HepG2 (cell line): ENCODE data around the gene UBE2R2. TPM values are rescaled to one million over a fixed set of nuclear protein-coding genes. Genes with fewer than 3 reads are reported as not detected.

Experiments used
- ARID4A ChIP-seq: sonication (generic); formaldehyde crosslinking; IDR thresholded peaks from 2 replicates; pipeline ENCODE4 v1.5.0; 2020; ENCODE audit warnings: mild to moderate bottlenecking, missing genetic modification reagents, borderline replicate concordance
- ASH2L ChIP-seq: fragments of 300-600, 200-600 bp; sonication (generic); IDR thresholded peaks from 2 replicates; pipeline ENCODE4 v1.7.0; 2017; ENCODE audit warnings: low read depth, mild to moderate bottlenecking, moderate library complexity, mixed read lengths, low read length; ENCODE audit not compliant: insufficient read length
- CHCHD3 ChIP-seq: sonication (generic); formaldehyde crosslinking; IDR thresholded peaks from 2 replicates; pipeline ENCODE4 v1.8.0; 2022; ENCODE audit warnings: mild to moderate bottlenecking, missing genetic modification reagents, moderate library complexity
- GABPB1 ChIP-seq: IDR thresholded peaks from 2 replicates; pipeline ENCODE4 v1.6.1; 2016; ENCODE audit warnings: mild to moderate bottlenecking, missing genetic modification reagents, moderate library complexity, missing compliant biosample characterization
- HNRNPLL ChIP-seq: fragments of 200-400 bp; formaldehyde crosslinking; IDR thresholded peaks from 2 replicates; pipeline ENCODE4 v1.6.1; 2017; ENCODE audit warnings: mild to moderate bottlenecking, low read depth, low read length; ENCODE audit not compliant: poor library complexity, severe bottlenecking
- HOXA3 ChIP-seq: sonication (generic); formaldehyde crosslinking; IDR thresholded peaks from 2 replicates; pipeline ENCODE4 v1.5.0; 2020; ENCODE audit warnings: missing genetic modification reagents
- HOXA9 ChIP-seq: sonication (generic); formaldehyde crosslinking; IDR thresholded peaks from 2 replicates; pipeline ENCODE4 v1.8.1; 2022; ENCODE audit warnings: missing genetic modification reagents, mild to moderate bottlenecking, moderate library complexity, borderline replicate concordance
- KDM2A ChIP-seq: sonication (generic); formaldehyde crosslinking; IDR thresholded peaks from 2 replicates; pipeline ENCODE4 v1.4.0; 2020; ENCODE audit warnings: low read depth, missing genetic modification reagents, borderline replicate concordance
- MAZ ChIP-seq, 2 experiments: sonication (generic) in 1 of 2; formaldehyde crosslinking in 1 of 2; IDR thresholded peaks; 2 replicates each; pipeline versions ENCODE4 v1.5.0 to v1.6.1; 2012 to 2020; ENCODE audit warnings: low read depth in 2 of 2, mild to moderate bottlenecking in 2 of 2, borderline replicate concordance in 1 of 2, improper control_type of control experiment in 1 of 2, low read length in 1 of 2, missing genetic modification reagents in 1 of 2, moderate library complexity in 1 of 2
- PCBP1 ChIP-seq: fragments of 200-400 bp; formaldehyde crosslinking; IDR thresholded peaks from 2 replicates; pipeline ENCODE4 v1.6.1; 2017; ENCODE audit warnings: mild to moderate bottlenecking, low read depth, low read length, borderline replicate concordance
- PHF8 ChIP-seq: sonication (generic); formaldehyde crosslinking; IDR thresholded peaks from 2 replicates; pipeline ENCODE4 v1.5.0; 2020; ENCODE audit warnings: missing genetic modification reagents
- POLR2G ChIP-seq: fragments of 200-400 bp; formaldehyde crosslinking; IDR thresholded peaks from 2 replicates; pipeline ENCODE4 v1.6.1; 2018; ENCODE audit warnings: mild to moderate bottlenecking, low read depth, low read length, moderate library complexity
- SIN3A ChIP-seq: IDR thresholded peaks from 2 replicates; pipeline ENCODE4 v1.6.1; 2011; ENCODE audit warnings: low read depth, mild to moderate bottlenecking, control low read depth, low read length, borderline replicate concordance
- SP5 ChIP-seq: IDR thresholded peaks from 2 replicates; pipeline ENCODE4 v1.6.1; 2016; ENCODE audit warnings: low read depth, borderline replicate concordance
- SRSF1 ChIP-seq: fragments of 200-400 bp; formaldehyde crosslinking; optimal IDR thresholded peaks from 2 replicates; pipeline ENCODE3; 2017; ENCODE audit warnings: mild to moderate bottlenecking, low read depth, low read length, moderate library complexity
- ZFX ChIP-seq: sonication (generic); formaldehyde crosslinking; IDR thresholded peaks from 2 replicates; pipeline ENCODE4 v1.4.0; 2020; ENCODE audit warnings: mild to moderate bottlenecking, low read depth, missing genetic modification reagents, moderate library complexity
- ZFY ChIP-seq: sonication (generic); formaldehyde crosslinking; IDR thresholded peaks from 2 replicates; pipeline ENCODE4 v1.4.0; 2020; ENCODE audit warnings: missing genetic modification reagents
- ZNF44 ChIP-seq: sonication (generic); formaldehyde crosslinking; IDR thresholded peaks from 2 replicates; pipeline ENCODE4 v1.5.1; 2020; ENCODE audit warnings: mild to moderate bottlenecking, missing genetic modification reagents
- ZNF607 ChIP-seq: sonication (generic); formaldehyde crosslinking; IDR thresholded peaks from 2 replicates; pipeline ENCODE4 v1.5.1; 2020; ENCODE audit warnings: missing genetic modification reagents, mild to moderate bottlenecking, borderline replicate concordance
- ZNF747 ChIP-seq: sonication (generic); formaldehyde crosslinking; IDR thresholded peaks from 2 replicates; pipeline ENCODE4 v1.8.1; 2023; ENCODE audit warnings: missing genetic modification reagents, mild to moderate bottlenecking, borderline replicate concordance
- polyA plus RNA-seq, 8 experiments: library from polyadenylated mRNA; depleted of rRNA in 3 of 8; stranded (reverse) in 7 of 8; unstranded in 1 of 8; fragments of >200 nt; fragmentation: Illumina TruSeq in 4 of 8; extraction: Trizol in 4 of 8; gene quantifications; 2 replicates each; pipeline versions ENCODE4 v1.2.1 to v1.2.3, GENCODE V29; 2011 to 2016; ENCODE audit warnings: low read depth in 4 of 8, missing spikeins in 1 of 8, mixed read lengths in 1 of 8; ENCODE audit not compliant: insufficient read depth in 1 of 8
- total RNA-seq, 5 experiments: library from RNA; depleted of rRNA; stranded (reverse); fragments of >200 nt; fragmentation: Illumina TruSeq; extraction: Trizol; gene quantifications; 2 replicates each; pipeline ENCODE4 v1.2.3, GENCODE V29; 2016; ENCODE audit warnings: low read depth in 1 of 5
- TF ChIP-seq, protein P1 (sequence below): sonication (generic); formaldehyde crosslinking; IDR thresholded peaks from 2 replicates; pipeline ENCODE4 v1.8.1; 2022; ENCODE audit warnings: low read depth, mild to moderate bottlenecking, missing genetic modification reagents

UBE2R2 gene
- total and polyA plus RNA-seq, 2 of the 13 experiments (the other 11 are each of a cell fraction or from before 2014, with no cell fraction given), result 14.8 to 20.9 TPM

- TF ChIP-seq, protein P1, sequence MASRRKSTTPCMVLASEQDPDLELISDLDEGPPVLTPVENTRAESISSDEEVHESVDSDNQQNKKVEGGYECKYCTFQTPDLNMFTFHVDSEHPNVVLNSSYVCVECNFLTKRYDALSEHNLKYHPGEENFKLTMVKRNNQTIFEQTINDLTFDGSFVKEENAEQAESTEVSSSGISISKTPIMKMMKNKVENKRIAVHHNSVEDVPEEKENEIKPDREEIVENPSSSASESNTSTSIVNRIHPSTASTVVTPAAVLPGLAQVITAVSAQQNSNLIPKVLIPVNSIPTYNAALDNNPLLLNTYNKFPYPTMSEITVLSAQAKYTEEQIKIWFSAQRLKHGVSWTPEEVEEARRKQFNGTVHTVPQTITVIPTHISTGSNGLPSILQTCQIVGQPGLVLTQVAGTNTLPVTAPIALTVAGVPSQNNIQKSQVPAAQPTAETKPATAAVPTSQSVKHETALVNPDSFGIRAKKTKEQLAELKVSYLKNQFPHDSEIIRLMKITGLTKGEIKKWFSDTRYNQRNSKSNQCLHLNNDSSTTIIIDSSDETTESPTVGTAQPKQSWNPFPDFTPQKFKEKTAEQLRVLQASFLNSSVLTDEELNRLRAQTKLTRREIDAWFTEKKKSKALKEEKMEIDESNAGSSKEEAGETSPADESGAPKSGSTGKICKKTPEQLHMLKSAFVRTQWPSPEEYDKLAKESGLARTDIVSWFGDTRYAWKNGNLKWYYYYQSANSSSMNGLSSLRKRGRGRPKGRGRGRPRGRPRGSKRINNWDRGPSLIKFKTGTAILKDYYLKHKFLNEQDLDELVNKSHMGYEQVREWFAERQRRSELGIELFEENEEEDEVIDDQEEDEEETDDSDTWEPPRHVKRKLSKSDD (CRISPR knock-in tag), result no peak
- TF ChIP-seq SP5 (CRISPR knock-in tag) (no peak), ZNF747 (CRISPR knock-in tag) (peak; percentile 25; the same call in 1 of the 2 replicates), ZNF607 (peak; percentile 49), HOXA3 (CRISPR knock-in tag) (0 out of 2 replicates have a peak, but pooled peaks have one; percentile 14), PCBP1 (no peak), MAZ (IDR thresholded peaks at IDR 0.05; ENCODE audit: borderline replicate concordance, low read depth, low read length) (no peak), MAZ (CRISPR knock-in tag; IDR thresholded peaks at IDR 0.05; ENCODE audit: low read depth) (peak; percentile 28; the same call in 1 of the 2 replicates), ARID4A (CRISPR knock-in tag) (peak; percentile 12; the same call in 1 of the 2 replicates), ZFX (CRISPR knock-in tag) (peak; percentile 64), ASH2L (peak; percentile 34), ZNF44 (CRISPR knock-in tag) (no peak), KDM2A (CRISPR knock-in tag) (peak; percentile 19; the same call in 1 of the 2 replicates), SRSF1 (peak; percentile 31), SIN3A (peak; percentile 16; the same call in 1 of the 2 replicates), POLR2G (peak; percentile 62), GABPB1 (CRISPR knock-in tag) (peak; percentile 45; the same call in 1 of the 2 replicates), HNRNPLL (peak; percentile 16), PHF8 (CRISPR knock-in tag) (peak; percentile 59), ZFY (CRISPR knock-in tag) (peak; percentile 84), HOXA9 (CRISPR knock-in tag) (no peak), CHCHD3 (CRISPR knock-in tag) (0 out of 2 replicates have a peak, but pooled peaks have one; percentile 17)
Measured at GRCh38 chr9:33817327-33818166, 587 bp downstream of the UBE2R2 start (continued).
